ENCODE results near the gene PAX4.
A peak's percentile ranks its signal among the peaks of the same experiment; 100 is the strongest.

Gene PAX4

GRCh38 chr7:127655720-127656119 is 37.8 kb upstream of the PAX4 start:
- TF ChIP-seq CTCF (IDR thresholded peaks at IDR 0.05; ENCODE audit: extremely low read depth, insufficient read depth, missing control alignments): no peak
- no peak for DNase-seq (ENCODE audit: low spot score)
- in situ Hi-C loops (cut with MboI; ENCODE audit: low pct_unique_long_range_greater_than_20kb, low sequenced_read_pairs, unreplicated experiment): no loop called here

GRCh38 chr7:127654404-127655394 is 36.8 kb upstream of the PAX4 start:
- in situ Hi-C loops (cut with MboI; ENCODE audit: low pct_unique_long_range_greater_than_20kb, low sequenced_read_pairs, unreplicated experiment): no loop called here
- DNase-seq (ENCODE audit: low spot score): no peak
- TF ChIP-seq CTCF (IDR thresholded peaks at IDR 0.05; ENCODE audit: extremely low read depth, insufficient read depth, missing control alignments): no peak

GRCh38 chr7:127653396-127653795 is 35.5 kb upstream of the PAX4 start:
- no peak for TF ChIP-seq CTCF (IDR thresholded peaks at IDR 0.05; ENCODE audit: extremely low read depth, insufficient read depth, missing control alignments)
- in situ Hi-C loops (cut with MboI; ENCODE audit: low pct_unique_long_range_greater_than_20kb, low sequenced_read_pairs, unreplicated experiment): no loop called here
- DNase-seq (ENCODE audit: low spot score): no peak

GRCh38 chr7:127652333-127653248 is 34.6 kb upstream of the PAX4 start:
- in situ Hi-C loops (cut with MboI; ENCODE audit: low pct_unique_long_range_greater_than_20kb, low sequenced_read_pairs, unreplicated experiment): no loop called here
- TF ChIP-seq CTCF (IDR thresholded peaks at IDR 0.05; ENCODE audit: extremely low read depth, insufficient read depth, missing control alignments): no peak
- no peak for DNase-seq (ENCODE audit: low spot score)

- TF ChIP-seq CTCF (IDR thresholded peaks at IDR 0.05; ENCODE audit: extremely low read depth, insufficient read depth, missing control alignments): no peak
- in situ Hi-C loops (cut with MboI; ENCODE audit: low pct_unique_long_range_greater_than_20kb, low sequenced_read_pairs, unreplicated experiment): no loop called here
- DNase-seq (ENCODE audit: low spot score): peak; percentile 97
Observed at GRCh38 chr7:127651556-127652332, 33.8 kb upstream of the PAX4 start, which contains the start of gene SND1. SND1 (plus strand) TSS chr7:127652194; CDS start chr7:127652374, 180 bp downstream.
